WTC11 (cell line): ENCODE results near the gene BABAM2. TPM values are rescaled to one million over a fixed set of nuclear protein-coding genes. Genes with fewer than 3 reads are reported as not detected.

Experiments used
- ATAC-seq: fragments of 200-7000 bp; cut with Tn5 transposase; 2 replicates; pipeline ENCODE4 v1.10.0; 2021; ENCODE audit warnings: mild to moderate bottlenecking, moderate library complexity
- CTCF ChIA-PET: fragments of 300-600 bp; sonication (Branson Sonifier 250); formaldehyde crosslinking; loops from one replicate; lab custom pipeline; 2021; ENCODE audit warnings: antibody characterized with exemption; lab: Charles Lee
- POLR2A ChIA-PET: fragments of 350-600 bp; sonication (Branson Sonifier 250); formaldehyde crosslinking; loops from one replicate; lab custom pipeline; 2021; ENCODE audit warnings: antibody characterized with exemption; lab: Charles Lee
- DNase-seq: peaks from one replicate; pipeline ENCODE4 v3.0.0; 2021; ENCODE audit warnings: low spot score
- H3K27ac Mint-ChIP-seq: 2 replicates; pipeline ENCODE4 v1.8.0; 2021; ENCODE audit warnings: mixed read lengths
- H3K27me3 Mint-ChIP-seq: 2 replicates; pipeline ENCODE4 v1.8.0; 2021; ENCODE audit warnings: low read depth, mild to moderate bottlenecking, moderate library complexity, mixed read lengths
- H3K36me3 Mint-ChIP-seq: 2 replicates; pipeline ENCODE4 v1.8.0; 2021; ENCODE audit warnings: mixed read lengths
- H3K4me1 Mint-ChIP-seq: 2 replicates; pipeline ENCODE4 v1.8.0; 2022; ENCODE audit warnings: mixed read lengths
- H3K4me3 Mint-ChIP-seq: 2 replicates; pipeline ENCODE4 v1.8.0; 2021; ENCODE audit warnings: mild to moderate bottlenecking, moderate library complexity, mixed read lengths
- H3K9me3 Mint-ChIP-seq: 2 replicates; pipeline ENCODE4 v1.8.0; 2021; ENCODE audit warnings: mixed read lengths
- CBFB ChIP-seq: sonication (generic); formaldehyde crosslinking; IDR thresholded peaks from 2 replicates; pipeline ENCODE4 v1.8.1; 2022; ENCODE audit warnings: mild to moderate bottlenecking, low read depth, missing genetic modification reagents
- ETV6 ChIP-seq: sonication (generic); formaldehyde crosslinking; IDR thresholded peaks from 2 replicates; pipeline ENCODE4 v1.8.1; 2022; ENCODE audit warnings: mild to moderate bottlenecking, missing genetic modification reagents
- FOXK1 ChIP-seq: sonication (generic); formaldehyde crosslinking; IDR thresholded peaks from 2 replicates; pipeline ENCODE4 v1.8.0; 2022; ENCODE audit warnings: mild to moderate bottlenecking, moderate library complexity, missing genetic modification reagents
- GABPB1 ChIP-seq: sonication (generic); formaldehyde crosslinking; IDR thresholded peaks from 2 replicates; pipeline ENCODE4 v1.8.1; 2023; ENCODE audit warnings: mild to moderate bottlenecking, missing genetic modification reagents
- MYBL2 ChIP-seq: sonication (generic); formaldehyde crosslinking; IDR thresholded peaks from 2 replicates; pipeline ENCODE4 v1.8.1; 2023; ENCODE audit warnings: mild to moderate bottlenecking, moderate library complexity, missing genetic modification reagents
- NR3C1 ChIP-seq: sonication (generic); formaldehyde crosslinking; conservative IDR thresholded peaks from 2 replicates; pipeline ENCODE4 v1.8.1; 2023; ENCODE audit warnings: low read depth, mild to moderate bottlenecking, missing genetic modification reagents
- TEAD4 ChIP-seq: sonication (generic); formaldehyde crosslinking; IDR thresholded peaks from 2 replicates; pipeline ENCODE4 v1.8.0; 2022; ENCODE audit warnings: mild to moderate bottlenecking, missing genetic modification reagents
- TP53 ChIP-seq: sonication (generic); formaldehyde crosslinking; IDR thresholded peaks from 2 replicates; pipeline ENCODE4 v1.8.1; 2023; ENCODE audit warnings: mild to moderate bottlenecking, missing genetic modification reagents
- ZBTB21 ChIP-seq: sonication (generic); formaldehyde crosslinking; IDR thresholded peaks from 2 replicates; pipeline ENCODE4 v1.8.1; 2023; ENCODE audit warnings: mild to moderate bottlenecking, missing genetic modification reagents, borderline replicate concordance
- ZNF138 ChIP-seq: sonication (generic); formaldehyde crosslinking; conservative IDR thresholded peaks from 2 replicates; pipeline ENCODE4 v1.8.1; 2022; ENCODE audit warnings: mild to moderate bottlenecking, moderate library complexity, missing genetic modification reagents
- total RNA-seq: library from RNA; stranded (reverse); gene quantifications from 3 replicates; pipeline ENCODE4 v1.2.3, GENCODE V29; 2021
- TF ChIP-seq, protein P1 (sequence below): sonication (generic); formaldehyde crosslinking; IDR thresholded peaks from 2 replicates; pipeline ENCODE4 v1.8.1; 2022; ENCODE audit warnings: missing genetic modification reagents, borderline replicate concordance
- TF ChIP-seq, protein P2 (sequence below): sonication (generic); formaldehyde crosslinking; IDR thresholded peaks from 2 replicates; pipeline ENCODE4 v1.8.0; 2022; ENCODE audit warnings: missing genetic modification reagents
- TF ChIP-seq, protein P3 (sequence below): sonication (generic); formaldehyde crosslinking; IDR thresholded peaks from 2 replicates; pipeline ENCODE4 v1.8.1; 2022; ENCODE audit warnings: mild to moderate bottlenecking, missing genetic modification reagents, moderate library complexity, borderline replicate concordance
- TF ChIP-seq, protein P4 (sequence below): fragments of 250-450 bp; sonication (Bioruptor Pico); IDR thresholded peaks from 2 replicates; pipeline ENCODE4 v1.9.0; 2021; ENCODE audit warnings: moderate library complexity, mild to moderate bottlenecking, inconsistent platforms, borderline replicate concordance
- TF ChIP-seq, protein P5 (sequence below): fragments of 250-450 bp; sonication (Bioruptor Pico); conservative IDR thresholded peaks from 2 replicates; pipeline ENCODE4 v1.9.0; 2021; ENCODE audit warnings: mild to moderate bottlenecking
- TF ChIP-seq, protein P6 (sequence below): sonication (generic); formaldehyde crosslinking; IDR thresholded peaks from 2 replicates; pipeline ENCODE4 v1.8.0; 2022; ENCODE audit warnings: mild to moderate bottlenecking, missing genetic modification reagents
- TF ChIP-seq, protein P7 (sequence below): fragments of 200-600 bp; IDR thresholded peaks from 2 replicates; pipeline ENCODE4 v1.8.0; 2022; ENCODE audit warnings: antibody characterized with exemption
- TF ChIP-seq, protein P8 (sequence below): fragments of 250-450 bp; sonication (Bioruptor Pico); IDR thresholded peaks from 2 replicates; pipeline ENCODE4 v1.9.0; 2021; ENCODE audit warnings: mild to moderate bottlenecking

The BABAM2 gene
- total RNA-seq, 1 experiment from 2014 or later: 16.5 TPM

DNA sequence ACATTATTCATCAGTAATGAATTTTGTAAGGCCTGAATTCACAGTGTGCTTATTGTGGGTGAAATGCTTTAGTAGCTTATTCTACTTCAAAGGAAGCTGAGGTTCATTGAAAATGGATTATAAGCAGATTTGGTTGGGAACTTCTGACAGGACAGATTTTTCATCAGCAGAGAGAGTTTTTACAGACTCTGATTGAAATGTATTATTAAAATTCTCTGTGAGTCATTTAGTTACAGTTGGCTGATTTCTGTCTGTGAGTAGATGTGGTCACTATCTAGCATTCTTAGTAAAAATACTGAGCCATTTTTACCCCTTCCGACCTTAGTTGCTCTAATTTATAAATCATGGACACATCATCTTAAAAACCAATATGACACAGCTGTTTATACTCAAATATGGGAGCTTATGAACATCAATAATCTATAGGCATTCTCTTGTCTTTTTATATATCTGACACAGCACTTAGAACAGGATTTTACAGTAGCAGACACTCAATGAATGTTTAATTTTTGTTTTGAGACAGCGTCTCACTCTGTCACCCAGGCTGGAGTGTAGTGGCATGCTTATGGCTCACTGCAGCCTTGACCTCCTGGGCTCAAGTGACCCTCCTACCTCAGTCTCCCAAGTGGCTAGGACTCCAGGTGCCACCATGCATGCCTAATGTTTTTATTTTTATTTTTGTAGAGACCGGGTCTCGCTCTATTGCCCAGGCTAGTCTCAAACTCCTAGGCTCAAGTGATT is 239.6 kb downstream of the BABAM2 start (continued):
- TF ChIP-seq, protein P1, sequence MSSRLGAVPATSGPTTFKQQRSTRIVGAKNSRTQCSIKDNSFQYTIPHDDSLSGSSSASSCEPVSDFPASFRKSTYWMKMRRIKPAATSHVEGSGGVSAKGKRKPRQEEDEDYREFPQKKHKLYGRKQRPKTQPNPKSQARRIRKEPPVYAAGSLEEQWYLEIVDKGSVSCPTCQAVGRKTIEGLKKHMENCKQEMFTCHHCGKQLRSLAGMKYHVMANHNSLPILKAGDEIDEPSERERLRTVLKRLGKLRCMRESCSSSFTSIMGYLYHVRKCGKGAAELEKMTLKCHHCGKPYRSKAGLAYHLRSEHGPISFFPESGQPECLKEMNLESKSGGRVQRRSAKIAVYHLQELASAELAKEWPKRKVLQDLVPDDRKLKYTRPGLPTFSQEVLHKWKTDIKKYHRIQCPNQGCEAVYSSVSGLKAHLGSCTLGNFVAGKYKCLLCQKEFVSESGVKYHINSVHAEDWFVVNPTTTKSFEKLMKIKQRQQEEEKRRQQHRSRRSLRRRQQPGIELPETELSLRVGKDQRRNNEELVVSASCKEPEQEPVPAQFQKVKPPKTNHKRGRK (CRISPR knock-in tag): no peak
- TF ChIP-seq ZNF138 (no peak), TEAD4 (CRISPR knock-in tag) (no peak), CBFB (CRISPR knock-in tag) (no peak)

DNA sequence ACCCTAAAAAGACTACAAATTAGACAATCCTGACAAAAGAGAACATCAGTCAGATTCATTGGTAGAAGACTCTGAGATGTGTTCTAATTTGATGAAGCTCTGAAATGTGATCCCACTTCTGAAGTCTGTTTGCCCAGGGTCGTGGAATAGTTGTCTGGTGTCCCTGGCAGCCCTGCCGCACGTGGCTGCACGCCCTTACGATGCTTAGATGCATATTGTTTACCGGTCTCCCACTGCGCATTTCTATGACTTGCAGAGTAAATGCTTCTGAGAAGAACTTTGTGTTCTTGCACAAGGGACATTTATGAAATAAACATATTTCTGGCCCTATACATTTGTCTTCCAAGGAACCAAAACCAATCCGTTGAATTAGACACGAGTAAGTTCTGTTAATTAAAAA is 243.2 kb downstream of the BABAM2 start:
- CTCF ChIA-PET: interaction anchor here (0.6 kb wide), 1 partner anchor 1701 kb away, joined by 4 read pairs; no protein-coding TSS in a partner anchor
- ATAC-seq: no peak
- no peak for TF ChIP-seq GABPB1 (CRISPR knock-in tag)
- TF ChIP-seq, protein P2, sequence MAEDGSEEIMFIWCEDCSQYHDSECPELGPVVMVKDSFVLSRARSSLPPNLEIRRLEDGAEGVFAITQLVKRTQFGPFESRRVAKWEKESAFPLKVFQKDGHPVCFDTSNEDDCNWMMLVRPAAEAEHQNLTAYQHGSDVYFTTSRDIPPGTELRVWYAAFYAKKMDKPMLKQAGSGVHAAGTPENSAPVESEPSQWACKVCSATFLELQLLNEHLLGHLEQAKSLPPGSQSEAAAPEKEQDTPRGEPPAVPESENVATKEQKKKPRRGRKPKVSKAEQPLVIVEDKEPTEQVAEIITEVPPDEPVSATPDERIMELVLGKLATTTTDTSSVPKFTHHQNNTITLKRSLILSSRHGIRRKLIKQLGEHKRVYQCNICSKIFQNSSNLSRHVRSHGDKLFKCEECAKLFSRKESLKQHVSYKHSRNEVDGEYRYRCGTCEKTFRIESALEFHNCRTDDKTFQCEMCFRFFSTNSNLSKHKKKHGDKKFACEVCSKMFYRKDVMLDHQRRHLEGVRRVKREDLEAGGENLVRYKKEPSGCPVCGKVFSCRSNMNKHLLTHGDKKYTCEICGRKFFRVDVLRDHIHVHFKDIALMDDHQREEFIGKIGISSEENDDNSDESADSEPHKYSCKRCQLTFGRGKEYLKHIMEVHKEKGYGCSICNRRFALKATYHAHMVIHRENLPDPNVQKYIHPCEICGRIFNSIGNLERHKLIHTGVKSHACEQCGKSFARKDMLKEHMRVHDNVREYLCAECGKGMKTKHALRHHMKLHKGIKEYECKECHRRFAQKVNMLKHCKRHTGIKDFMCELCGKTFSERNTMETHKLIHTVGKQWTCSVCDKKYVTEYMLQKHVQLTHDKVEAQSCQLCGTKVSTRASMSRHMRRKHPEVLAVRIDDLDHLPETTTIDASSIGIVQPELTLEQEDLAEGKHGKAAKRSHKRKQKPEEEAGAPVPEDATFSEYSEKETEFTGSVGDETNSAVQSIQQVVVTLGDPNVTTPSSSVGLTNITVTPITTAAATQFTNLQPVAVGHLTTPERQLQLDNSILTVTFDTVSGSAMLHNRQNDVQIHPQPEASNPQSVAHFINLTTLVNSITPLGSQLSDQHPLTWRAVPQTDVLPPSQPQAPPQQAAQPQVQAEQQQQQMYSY (CRISPR knock-in tag): no peak
- no peak for TF ChIP-seq NR3C1 (CRISPR knock-in tag)
- no peak for TF ChIP-seq TP53 (CRISPR knock-in tag)
- TF ChIP-seq, protein P3, sequence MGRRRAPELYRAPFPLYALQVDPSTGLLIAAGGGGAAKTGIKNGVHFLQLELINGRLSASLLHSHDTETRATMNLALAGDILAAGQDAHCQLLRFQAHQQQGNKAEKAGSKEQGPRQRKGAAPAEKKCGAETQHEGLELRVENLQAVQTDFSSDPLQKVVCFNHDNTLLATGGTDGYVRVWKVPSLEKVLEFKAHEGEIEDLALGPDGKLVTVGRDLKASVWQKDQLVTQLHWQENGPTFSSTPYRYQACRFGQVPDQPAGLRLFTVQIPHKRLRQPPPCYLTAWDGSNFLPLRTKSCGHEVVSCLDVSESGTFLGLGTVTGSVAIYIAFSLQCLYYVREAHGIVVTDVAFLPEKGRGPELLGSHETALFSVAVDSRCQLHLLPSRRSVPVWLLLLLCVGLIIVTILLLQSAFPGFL (CRISPR knock-in tag): no peak
- no peak for TF ChIP-seq FOXK1 (CRISPR knock-in tag)
- TF ChIP-seq, protein P4, sequence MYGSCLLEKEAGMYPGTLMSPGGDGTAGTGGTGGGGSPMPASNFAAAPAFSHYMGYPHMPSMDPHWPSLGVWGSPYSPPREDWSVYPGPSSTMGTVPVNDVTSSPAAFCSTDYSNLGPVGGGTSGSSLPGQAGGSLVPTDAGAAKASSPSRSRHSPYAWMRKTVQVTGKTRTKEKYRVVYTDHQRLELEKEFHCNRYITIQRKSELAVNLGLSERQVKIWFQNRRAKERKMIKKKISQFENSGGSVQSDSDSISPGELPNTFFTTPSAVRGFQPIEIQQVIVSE (CRISPR knock-in tag): no peak
- no peak for TF ChIP-seq ZBTB21 (CRISPR knock-in tag)
- TF ChIP-seq, protein P5, sequence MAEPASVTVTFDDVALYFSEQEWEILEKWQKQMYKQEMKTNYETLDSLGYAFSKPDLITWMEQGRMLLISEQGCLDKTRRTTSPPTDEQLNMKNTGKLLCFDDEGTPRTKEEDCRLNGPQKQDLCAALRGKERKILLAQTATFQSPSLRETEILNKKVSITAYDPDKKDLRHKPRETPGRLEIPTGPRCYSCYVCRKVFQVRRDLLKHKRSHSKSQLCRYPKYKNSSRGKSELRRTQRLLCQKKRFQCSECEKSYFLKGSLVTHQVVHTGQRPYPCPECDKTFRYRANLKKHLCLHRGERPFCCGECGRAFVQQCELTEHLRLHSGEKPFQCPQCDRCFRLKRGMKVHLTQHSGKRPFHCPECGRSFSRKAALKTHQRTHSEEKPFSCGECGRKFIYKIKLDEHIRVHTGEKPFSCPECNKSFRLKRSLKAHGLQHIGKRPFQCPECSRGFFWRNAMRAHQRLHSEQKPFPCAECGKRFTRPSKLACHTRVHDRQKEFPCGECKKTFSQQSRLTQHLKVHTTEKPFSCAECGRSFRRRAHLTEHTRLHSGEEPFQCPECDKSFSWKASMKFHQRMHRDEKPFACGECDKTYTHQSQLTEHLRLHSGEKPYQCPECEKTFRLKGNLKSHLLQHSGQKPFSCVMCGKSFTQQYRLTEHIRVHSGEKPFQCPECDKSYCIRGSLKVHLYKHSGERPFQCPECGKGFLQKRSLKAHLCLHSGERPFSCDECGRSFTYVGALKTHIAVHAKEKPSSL: no peak
- TF ChIP-seq MYBL2 (CRISPR knock-in tag): no peak
- TF ChIP-seq, protein P6, sequence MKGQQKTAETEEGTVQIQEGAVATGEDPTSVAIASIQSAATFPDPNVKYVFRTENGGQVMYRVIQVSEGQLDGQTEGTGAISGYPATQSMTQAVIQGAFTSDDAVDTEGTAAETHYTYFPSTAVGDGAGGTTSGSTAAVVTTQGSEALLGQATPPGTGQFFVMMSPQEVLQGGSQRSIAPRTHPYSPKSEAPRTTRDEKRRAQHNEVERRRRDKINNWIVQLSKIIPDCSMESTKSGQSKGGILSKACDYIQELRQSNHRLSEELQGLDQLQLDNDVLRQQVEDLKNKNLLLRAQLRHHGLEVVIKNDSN: no peak
- TF ChIP-seq, protein P7, sequence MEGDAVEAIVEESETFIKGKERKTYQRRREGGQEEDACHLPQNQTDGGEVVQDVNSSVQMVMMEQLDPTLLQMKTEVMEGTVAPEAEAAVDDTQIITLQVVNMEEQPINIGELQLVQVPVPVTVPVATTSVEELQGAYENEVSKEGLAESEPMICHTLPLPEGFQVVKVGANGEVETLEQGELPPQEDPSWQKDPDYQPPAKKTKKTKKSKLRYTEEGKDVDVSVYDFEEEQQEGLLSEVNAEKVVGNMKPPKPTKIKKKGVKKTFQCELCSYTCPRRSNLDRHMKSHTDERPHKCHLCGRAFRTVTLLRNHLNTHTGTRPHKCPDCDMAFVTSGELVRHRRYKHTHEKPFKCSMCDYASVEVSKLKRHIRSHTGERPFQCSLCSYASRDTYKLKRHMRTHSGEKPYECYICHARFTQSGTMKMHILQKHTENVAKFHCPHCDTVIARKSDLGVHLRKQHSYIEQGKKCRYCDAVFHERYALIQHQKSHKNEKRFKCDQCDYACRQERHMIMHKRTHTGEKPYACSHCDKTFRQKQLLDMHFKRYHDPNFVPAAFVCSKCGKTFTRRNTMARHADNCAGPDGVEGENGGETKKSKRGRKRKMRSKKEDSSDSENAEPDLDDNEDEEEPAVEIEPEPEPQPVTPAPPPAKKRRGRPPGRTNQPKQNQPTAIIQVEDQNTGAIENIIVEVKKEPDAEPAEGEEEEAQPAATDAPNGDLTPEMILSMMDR: no peak
- no peak for TF ChIP-seq ETV6 (CRISPR knock-in tag)
- TF ChIP-seq, protein P8, sequence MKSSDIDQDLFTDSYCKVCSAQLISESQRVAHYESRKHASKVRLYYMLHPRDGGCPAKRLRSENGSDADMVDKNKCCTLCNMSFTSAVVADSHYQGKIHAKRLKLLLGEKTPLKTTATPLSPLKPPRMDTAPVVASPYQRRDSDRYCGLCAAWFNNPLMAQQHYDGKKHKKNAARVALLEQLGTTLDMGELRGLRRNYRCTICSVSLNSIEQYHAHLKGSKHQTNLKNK (CRISPR knock-in tag): no peak
- no peaks in the 10 kb centered on the region for H3K4me1 Mint-ChIP-seq
- H3K36me3 Mint-ChIP-seq: 0 out of 2 replicates have a peak, but pooled peaks cover 2% of the 10 kb centered on the region
- no peak overlapping the region for H3K27ac Mint-ChIP-seq
- POLR2A ChIA-PET: no interaction called here
- no peaks in the 10 kb centered on the region for H3K9me3 Mint-ChIP-seq
- no peak overlapping the region for H3K4me3 Mint-ChIP-seq
- no peak for DNase-seq
- H3K27me3 Mint-ChIP-seq: no peaks in the 10 kb centered on the region
